AG10803 (cell line): ENCODE data around the gene RHOG.
A peak's percentile ranks its signal among the peaks of the same experiment; 100 is the strongest.

Experiments used
- DNase-seq: peaks from one replicate; pipeline ENCODE4 v3.0.0; 2010; ENCODE audit warnings: low read depth
- H3K4me3 ChIP-seq: 2 replicates; pipeline ENCODE4 v1.5.1; 2011; ENCODE audit warnings: mild to moderate bottlenecking, low read length, control low read depth
- TF ChIP-seq, protein P1 (sequence below): conservative IDR thresholded peaks from 2 replicates; pipeline ENCODE4 v1.5.1; 2011; ENCODE audit warnings: mild to moderate bottlenecking, low read length, control low read depth, inconsistent platforms

RHOG gene

DNA sequence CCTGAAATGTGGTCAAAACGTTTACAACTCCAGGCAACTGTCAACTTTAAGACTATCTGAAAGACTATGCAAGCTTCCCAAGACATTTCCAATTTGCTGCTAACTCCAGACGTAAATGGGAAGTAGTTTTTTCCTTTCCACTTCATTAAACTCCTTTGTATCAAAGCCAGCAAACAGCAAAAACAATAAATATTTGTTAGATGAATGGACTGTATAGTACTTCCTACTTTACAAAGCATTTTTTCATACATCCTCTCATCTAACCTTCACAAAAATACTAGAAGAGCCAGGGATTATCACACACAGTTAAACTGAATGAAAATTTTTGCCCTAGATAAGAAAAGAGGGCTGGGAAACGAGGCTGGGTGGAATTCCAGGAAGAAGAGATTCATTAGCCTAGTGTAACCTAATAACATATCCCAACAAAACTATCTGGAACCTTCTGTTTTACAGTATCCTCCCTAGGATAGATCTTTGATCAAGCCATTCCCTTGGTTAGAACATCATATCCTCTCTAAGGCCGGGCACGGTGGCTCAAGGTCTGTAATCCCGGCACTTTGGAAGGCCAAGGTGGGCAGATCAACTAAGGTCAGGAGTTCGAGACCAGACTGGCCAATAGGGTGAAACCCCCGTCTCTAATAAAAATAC, 53.9 kb downstream of the RHOG start:
- no peak overlapping the region for H3K4me3 ChIP-seq
- peak; percentile 56 for DNase-seq
- TF ChIP-seq, protein P1, sequence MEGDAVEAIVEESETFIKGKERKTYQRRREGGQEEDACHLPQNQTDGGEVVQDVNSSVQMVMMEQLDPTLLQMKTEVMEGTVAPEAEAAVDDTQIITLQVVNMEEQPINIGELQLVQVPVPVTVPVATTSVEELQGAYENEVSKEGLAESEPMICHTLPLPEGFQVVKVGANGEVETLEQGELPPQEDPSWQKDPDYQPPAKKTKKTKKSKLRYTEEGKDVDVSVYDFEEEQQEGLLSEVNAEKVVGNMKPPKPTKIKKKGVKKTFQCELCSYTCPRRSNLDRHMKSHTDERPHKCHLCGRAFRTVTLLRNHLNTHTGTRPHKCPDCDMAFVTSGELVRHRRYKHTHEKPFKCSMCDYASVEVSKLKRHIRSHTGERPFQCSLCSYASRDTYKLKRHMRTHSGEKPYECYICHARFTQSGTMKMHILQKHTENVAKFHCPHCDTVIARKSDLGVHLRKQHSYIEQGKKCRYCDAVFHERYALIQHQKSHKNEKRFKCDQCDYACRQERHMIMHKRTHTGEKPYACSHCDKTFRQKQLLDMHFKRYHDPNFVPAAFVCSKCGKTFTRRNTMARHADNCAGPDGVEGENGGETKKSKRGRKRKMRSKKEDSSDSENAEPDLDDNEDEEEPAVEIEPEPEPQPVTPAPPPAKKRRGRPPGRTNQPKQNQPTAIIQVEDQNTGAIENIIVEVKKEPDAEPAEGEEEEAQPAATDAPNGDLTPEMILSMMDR: no peak

GRCh38 chr11:3783611-3784010, 57.1 kb downstream of the RHOG start:
- H3K4me3 ChIP-seq: no peak overlapping the region
- no peak for DNase-seq
- TF ChIP-seq, protein P1: no peak

DNA sequence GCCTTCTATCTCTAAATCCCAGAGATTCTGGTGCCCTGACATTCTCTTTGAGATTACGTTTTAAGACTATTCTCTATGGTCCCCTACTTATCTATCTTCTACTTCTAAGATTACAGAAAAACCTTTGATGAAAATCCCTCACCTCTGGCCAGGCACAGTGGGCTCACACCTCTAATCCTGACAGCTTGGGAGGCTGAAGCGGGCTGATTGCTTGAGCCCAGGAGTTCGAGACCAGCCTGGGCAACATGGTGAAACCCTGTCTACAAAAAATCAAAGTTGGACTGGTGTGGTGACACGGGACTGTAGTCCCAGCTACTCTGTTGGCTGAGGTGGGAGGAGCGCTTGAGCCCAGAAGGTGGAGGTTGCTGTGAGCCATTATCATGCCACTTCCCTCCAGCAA, 57.8 kb downstream of the RHOG start:
- H3K4me3 ChIP-seq: no peak overlapping the region
- no peak for DNase-seq

GRCh38 chr11:3781423-3781822, 59.3 kb downstream of the RHOG start:
- peak; percentile 52 for DNase-seq
- H3K4me3 ChIP-seq: no peak overlapping the region
- TF ChIP-seq, protein P1: no peak

More for the DNA sequence above, 57.8 kb downstream of the RHOG start:
- TF ChIP-seq, protein P1: no peak
